Gastrocnemius medialis (tissue), 4 donors: ENCODE data around the gene ANKLE1. TPM values are rescaled to one million over a fixed set of nuclear protein-coding genes. Genes with fewer than 3 reads are reported as not detected.

Experiments
- ATAC-seq, 2 donors: fragments of 150-250 bp; one replicate each; pipeline ENCODE4 v1.9.1; 2016
- DNase-seq, 2 donors: peaks; one replicate each; pipeline ENCODE4 v3.0.0-alpha.2; 2019
- H3K27ac ChIP-seq, 4 donors: fragments of 200-600 bp; sonication (generic); 1 replicate in 1 of 4; 2 replicates in 3 of 4; pipeline ENCODE4 v1.5.1; 2016 to 2018; ENCODE audit warnings: mild to moderate bottlenecking in 2 of 4, moderate library complexity in 1 of 4
- H3K27me3 ChIP-seq, 3 donors: fragments of 200-600 bp; sonication (generic) in 2 of 3; 1 replicate in 1 of 3; 2 replicates in 2 of 3; pipeline versions ENCODE4 v1.5.1 to v1.6.0; 2016 to 2019; ENCODE audit warnings: mild to moderate bottlenecking in 1 of 3, moderate library complexity in 1 of 3
- H3K36me3 ChIP-seq, 2 donors: fragments of 200-600 bp; sonication (generic) in 1 of 2; one replicate each; pipeline ENCODE4 v1.5.1; 2017 to 2018
- H3K4me1 ChIP-seq, 2 donors: fragments of 200-600 bp; sonication (generic) in 1 of 2; one replicate each; pipeline ENCODE4 v1.5.1; 2016 to 2017; ENCODE audit warnings: mild to moderate bottlenecking in 2 of 2
- H3K4me3 ChIP-seq, 4 donors: fragments of 200-600 bp; sonication (generic) in 3 of 4; 1 replicate in 1 of 4; 2 replicates in 3 of 4; pipeline ENCODE4 v1.5.1; 2016 to 2019; ENCODE audit warnings: mild to moderate bottlenecking in 2 of 4
- H3K9me3 ChIP-seq, 3 donors: fragments of 200-600 bp; sonication (generic) in 2 of 3; 1 replicate in 1 of 3; 2 replicates in 2 of 3; pipeline ENCODE4 v1.5.1; 2016 to 2019
- POLR2A ChIP-seq, 2 donors: fragments of 450-650 bp; IDR thresholded peaks; one replicate each; pipeline ENCODE4 v1.6.1; 2017; ENCODE audit warnings: antibody characterized with exemption in 2 of 2, mild to moderate bottlenecking in 2 of 2, moderate library complexity in 2 of 2
- in situ Hi-C, 4 donors: fragments of 200-750 bp; cut with MboI; loops; one replicate each; pipeline versions ENCODE4 v1.15.0 to v1.8.0; 2017; ENCODE audit warnings: low sequenced_read_pairs in 4 of 4
- intact Hi-C: fragments of 100-400 bp; cut with DNase I; formaldehyde crosslinking; loops from one replicate; pipeline ENCODE4 v1.15.1; 2023; ENCODE audit warnings: low total_unique reads
- total RNA-seq, 4 donors: library from RNA; depleted of rRNA; stranded (reverse); fragments of >200 nt; gene quantifications; one replicate each; pipeline versions ENCODE4 v1.1.0 to v1.2.3, GENCODE V29; 2016
- TF ChIP-seq, protein P1 (sequence below), 5 experiments: fragments of 450-650 bp in 3 of 5; fragments of 200-600 bp in 2 of 5; sonication (generic) in 2 of 5; IDR thresholded peaks in 4 of 5; conservative IDR thresholded peaks in 1 of 5; 1 replicate in 4 of 5; 2 replicates in 1 of 5; pipeline ENCODE4 v1.5.1; 2016 to 2019; ENCODE audit warnings: antibody characterized with exemption in 5 of 5, mild to moderate bottlenecking in 3 of 5, moderate library complexity in 3 of 5

Gene ANKLE1
- total RNA-seq, 4 donors from 2014 or later, result 0.11 to 1.4 TPM; not detected in 2

- in situ Hi-C loops (no loop called here), intact Hi-C loops (no loop called here)
- ATAC-seq (no peak), DNase-seq (no peak)
- Histone ChIP-seq H3K36me3 (peaks cover 0 to 4% of the 10 kb centered on the region in 2 donors), H3K27me3 (no peaks in the 10 kb centered on the region), H3K27ac (peak overlapping the region; percentile 51 to 87 (median 74)), H3K4me1 (peaks cover 8 to 10% of the 10 kb centered on the region in 2 donors), H3K4me3 (peak overlapping the region; percentile 32 to 57 (median 42)), H3K9me3 (no peaks in the 10 kb centered on the region)
- TF ChIP-seq, protein P1, sequence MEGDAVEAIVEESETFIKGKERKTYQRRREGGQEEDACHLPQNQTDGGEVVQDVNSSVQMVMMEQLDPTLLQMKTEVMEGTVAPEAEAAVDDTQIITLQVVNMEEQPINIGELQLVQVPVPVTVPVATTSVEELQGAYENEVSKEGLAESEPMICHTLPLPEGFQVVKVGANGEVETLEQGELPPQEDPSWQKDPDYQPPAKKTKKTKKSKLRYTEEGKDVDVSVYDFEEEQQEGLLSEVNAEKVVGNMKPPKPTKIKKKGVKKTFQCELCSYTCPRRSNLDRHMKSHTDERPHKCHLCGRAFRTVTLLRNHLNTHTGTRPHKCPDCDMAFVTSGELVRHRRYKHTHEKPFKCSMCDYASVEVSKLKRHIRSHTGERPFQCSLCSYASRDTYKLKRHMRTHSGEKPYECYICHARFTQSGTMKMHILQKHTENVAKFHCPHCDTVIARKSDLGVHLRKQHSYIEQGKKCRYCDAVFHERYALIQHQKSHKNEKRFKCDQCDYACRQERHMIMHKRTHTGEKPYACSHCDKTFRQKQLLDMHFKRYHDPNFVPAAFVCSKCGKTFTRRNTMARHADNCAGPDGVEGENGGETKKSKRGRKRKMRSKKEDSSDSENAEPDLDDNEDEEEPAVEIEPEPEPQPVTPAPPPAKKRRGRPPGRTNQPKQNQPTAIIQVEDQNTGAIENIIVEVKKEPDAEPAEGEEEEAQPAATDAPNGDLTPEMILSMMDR (IDR thresholded peaks at IDR 0.05 in 4 of 5, conservative IDR thresholded peaks at IDR 0.05 in 1 of 5), result no peak
- TF ChIP-seq POLR2A (IDR thresholded peaks at IDR 0.05), result no peak
Measured at GRCh38 chr19:17263712-17264640, 17.7 kb upstream of the ANKLE1 start.

DNA sequence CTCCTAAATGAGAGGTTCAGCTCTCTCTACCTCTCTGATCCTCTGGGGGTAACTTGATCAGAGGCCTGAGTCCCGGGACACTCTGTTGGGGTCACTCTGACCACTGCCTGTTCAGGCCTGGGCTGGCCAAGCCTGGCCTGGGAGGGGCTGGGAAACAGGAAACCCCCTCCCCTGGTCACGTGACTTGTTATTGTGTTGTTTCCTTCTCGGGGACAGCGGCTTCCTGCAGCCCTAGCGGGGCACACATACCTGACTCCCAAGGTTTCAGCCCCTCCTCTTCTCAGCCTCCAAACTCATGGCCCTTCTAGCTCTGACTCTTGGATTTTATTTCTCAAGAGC lies 17.1 kb upstream of the ANKLE1 start, which contains the start of gene USHBP1:
TSS of gene USHBP1 (minus strand) at position 105 of the 339 bp plus-strand sequence. CDS start 446 bp downstream, outside the sequence.
- Histone ChIP-seq H3K27me3 (no peaks in the 10 kb centered on the region), H3K9me3 (no peaks in the 10 kb centered on the region), H3K36me3 (peaks cover 0 to 9% of the 10 kb centered on the region in 2 donors), H3K4me1 (peaks cover 8 to 10% of the 10 kb centered on the region in 2 donors), H3K27ac (peak within 1 kb of the TSS; percentile 57 to 87 (median 74)), H3K4me3 (peak within 1 kb of the TSS; percentile 32 to 57 (median 42))
- DNase-seq (no peak), ATAC-seq (no peak)
- TF ChIP-seq, protein P1 (IDR thresholded peaks at IDR 0.05 in 4 of 5, conservative IDR thresholded peaks at IDR 0.05 in 1 of 5), result no peak
- TF ChIP-seq POLR2A (IDR thresholded peaks at IDR 0.05), result peak; percentile 22 to 54
- intact Hi-C loops, result no loop called here
- in situ Hi-C loops, result no loop called here

DNA sequence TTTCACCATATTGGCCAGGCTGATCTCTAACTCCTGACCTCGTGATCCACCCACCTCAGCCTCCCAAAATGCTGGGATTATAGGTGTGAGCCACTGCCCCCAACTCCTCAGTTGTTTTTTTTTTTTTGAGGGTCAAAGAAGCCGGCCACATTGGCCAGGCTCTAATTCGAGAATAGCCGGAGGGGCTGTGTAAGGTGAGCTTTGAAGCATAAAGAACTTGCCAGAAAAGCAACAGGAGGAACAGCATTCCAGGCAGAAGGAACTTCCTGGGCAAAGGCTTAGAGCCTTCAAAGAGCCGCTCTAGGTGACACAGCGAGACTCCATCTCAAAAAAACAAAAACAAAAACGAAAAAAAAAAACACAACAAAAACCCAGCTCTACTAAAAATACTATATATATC lies 15.7 kb upstream of the ANKLE1 start:
- H3K4me1 ChIP-seq, result peaks cover 8 to 10% of the 10 kb centered on the region in 2 donors
- TF ChIP-seq POLR2A (IDR thresholded peaks at IDR 0.05), result no peak
- TF ChIP-seq, protein P1 (IDR thresholded peaks at IDR 0.05 in 4 of 5, conservative IDR thresholded peaks at IDR 0.05 in 1 of 5), result no peak
- no peaks in the 10 kb centered on the region for H3K9me3 ChIP-seq
- H3K36me3 ChIP-seq, result peaks cover 0 to 22% of the 10 kb centered on the region in 2 donors
- H3K27ac ChIP-seq, result peak overlapping the region in 3 of 4 donors; percentile 77 to 91 (median 87)
- DNase-seq (no peak), ATAC-seq (no peak)
- intact Hi-C loops, result loop anchor here (2.0 kb wide), 1 partner anchor 69 kb away; the partner anchor contains the start of gene ANO8
- in situ Hi-C loops, result no loop called here
- no peaks in the 10 kb centered on the region for H3K27me3 ChIP-seq
- H3K4me3 ChIP-seq, result no peak overlapping the region

- DNase-seq (no peak), ATAC-seq (no peak)
- Histone ChIP-seq H3K27ac (peak overlapping the region; percentile 77 to 91 (median 86)), H3K27me3 (no peaks in the 10 kb centered on the region), H3K36me3 (peaks cover 0 to 27% of the 10 kb centered on the region in 2 donors), H3K4me1 (peaks cover 8 to 10% of the 10 kb centered on the region in 2 donors), H3K4me3 (no peak overlapping the region), H3K9me3 (no peaks in the 10 kb centered on the region)
- intact Hi-C loops (loop anchor here (2.0 kb wide), 1 partner anchor 68 kb away; the partner anchor contains the start of gene ANO8), in situ Hi-C loops (no loop called here)
- TF ChIP-seq POLR2A (IDR thresholded peaks at IDR 0.05), result no peak
- TF ChIP-seq, protein P1 (IDR thresholded peaks at IDR 0.05 in 4 of 5, conservative IDR thresholded peaks at IDR 0.05 in 1 of 5), result no peak
Measured at GRCh38 chr19:17266589-17266974, 15.1 kb upstream of the ANKLE1 start.
